Activated naive CD4-positive, alpha-beta T cell treated with anti-CD3 and anti-CD28 coated beads, Interleukin-2, amount 10 ng/mL, durations not matched to agents 7 days and 5 days (primary cell): ENCODE data around the gene EGR4.
A peak's percentile ranks its signal among the peaks of the same experiment; 100 is the strongest.

ENCODE experiments used
- CTCF ChIA-PET: fragments of 350-600 bp; sonication (Branson Sonifier 250); formaldehyde crosslinking; loops from one replicate; lab custom pipeline; 2021; ENCODE audit warnings: antibody characterized with exemption; lab: Charles Lee
- DNase-seq: peaks from one replicate; pipeline ENCODE4 v3.0.0-alpha.2; 2020
- H3K27ac Mint-ChIP-seq: one replicate; pipeline ENCODE4 v1.8.0; 2021; ENCODE audit warnings: mild to moderate bottlenecking, moderate library complexity, mixed read lengths
- H3K27me3 Mint-ChIP-seq: one replicate; pipeline ENCODE4 v1.8.0; 2021; ENCODE audit warnings: mild to moderate bottlenecking, mixed read lengths
- H3K36me3 Mint-ChIP-seq: one replicate; pipeline ENCODE4 v1.8.0; 2021; ENCODE audit warnings: mixed read lengths
- H3K4me1 Mint-ChIP-seq: one replicate; pipeline ENCODE4 v1.8.0; 2021; ENCODE audit warnings: mixed read lengths
- H3K4me3 Mint-ChIP-seq: one replicate; pipeline ENCODE4 v1.8.0; 2021; ENCODE audit warnings: mild to moderate bottlenecking, moderate library complexity, mixed read lengths
- H3K9me3 Mint-ChIP-seq: one replicate; pipeline ENCODE4 v1.8.0; 2021; ENCODE audit warnings: mixed read lengths

The EGR4 gene

GRCh38 chr2:73283545-73284295, 9.6 kb downstream of the EGR4 start:
- CTCF ChIA-PET, result no interaction called here
- peak; percentile 46 for DNase-seq
- H3K9me3 Mint-ChIP-seq, result no peaks in the 10 kb centered on the region

GRCh38 chr2:73282924-73283544, 10.3 kb downstream of the EGR4 start:
- H3K4me3 Mint-ChIP-seq, result peak overlapping the region; percentile 85
- no peaks in the 10 kb centered on the region for H3K9me3 Mint-ChIP-seq
- DNase-seq, result no peak
- peaks cover 24% of the 10 kb centered on the region for H3K4me1 Mint-ChIP-seq
- peak overlapping the region; percentile 50 for H3K27ac Mint-ChIP-seq
- CTCF ChIA-PET, result no interaction called here
- peaks cover 14% of the 10 kb centered on the region for H3K27me3 Mint-ChIP-seq
- H3K36me3 Mint-ChIP-seq, result peaks cover 8% of the 10 kb centered on the region

More at GRCh38 chr2:73283545-73284295, 9.6 kb downstream of the EGR4 start:
- Mint-ChIP-seq H3K27ac (no peak overlapping the region), H3K4me1 (peaks cover 24% of the 10 kb centered on the region), H3K36me3 (peaks cover 6% of the 10 kb centered on the region), H3K4me3 (peak overlapping the region; percentile 85), H3K27me3 (peaks cover 14% of the 10 kb centered on the region)

- CTCF ChIA-PET, result interaction anchor here (1.1 to 2.4 kb wide), 2 partner anchors 9 kb away, joined by 3 to 13 read pairs; no protein-coding TSS in a partner anchor
- Mint-ChIP-seq H3K9me3 (no peaks in the 10 kb centered on the region), H3K4me3 (no peak overlapping the region), H3K27ac (no peak overlapping the region), H3K36me3 (peaks cover 8% of the 10 kb centered on the region), H3K27me3 (peaks cover 8% of the 10 kb centered on the region), H3K4me1 (peaks cover 24% of the 10 kb centered on the region)
- no peak for DNase-seq
Measured at GRCh38 chr2:73281244-73281643, 12.1 kb downstream of the EGR4 start.

- Mint-ChIP-seq H3K36me3 (peaks cover 10% of the 10 kb centered on the region), H3K27ac (no peak overlapping the region), H3K4me3 (no peak overlapping the region)
Measured at GRCh38 chr2:73279852-73280251, 13.5 kb downstream of the EGR4 start.

GRCh38 chr2:73272270-73272669, 21.1 kb downstream of the EGR4 start:
- Mint-ChIP-seq H3K4me1 (peaks cover 19% of the 10 kb centered on the region), H3K36me3 (peaks cover 1% of the 10 kb centered on the region), H3K27me3 (no peaks in the 10 kb centered on the region), H3K4me3 (no peak overlapping the region), H3K9me3 (no peaks in the 10 kb centered on the region), H3K27ac (no peak overlapping the region)
- CTCF ChIA-PET, result interaction anchor here (1.2 to 3.6 kb wide), 2 partner anchors 9 to 17 kb away, joined by 3 to 16 read pairs; no protein-coding TSS in a partner anchor
- DNase-seq, result no peak

More at GRCh38 chr2:73279852-73280251, 13.5 kb downstream of the EGR4 start:
- DNase-seq, result no peak
- Mint-ChIP-seq H3K4me1 (peaks cover 12% of the 10 kb centered on the region), H3K27me3 (peaks cover 2% of the 10 kb centered on the region), H3K9me3 (no peaks in the 10 kb centered on the region)
- CTCF ChIA-PET, result interaction anchor here (2.4 kb wide), 1 partner anchor 11 kb away, joined by 13 read pairs; no protein-coding TSS in a partner anchor

- DNase-seq, result no peak
- Mint-ChIP-seq H3K4me3 (peak overlapping the region; percentile 50), H3K36me3 (peaks cover 3% of the 10 kb centered on the region), H3K4me1 (peaks cover 22% of the 10 kb centered on the region), H3K9me3 (no peaks in the 10 kb centered on the region), H3K27me3 (no peaks in the 10 kb centered on the region), H3K27ac (peak overlapping the region; percentile 81)
- CTCF ChIA-PET, result interaction anchor here (3.6 kb wide), 1 partner anchor 20 kb away, joined by 16 read pairs; no protein-coding TSS in a partner anchor
Measured at GRCh38 chr2:73269686-73270465, 23.5 kb downstream of the EGR4 start.

- peaks cover 22% of the 10 kb centered on the region for H3K4me1 Mint-ChIP-seq
- H3K4me3 Mint-ChIP-seq, result peak overlapping the region; percentile 5
- DNase-seq, result peak; percentile 86
- H3K27ac Mint-ChIP-seq, result no peak overlapping the region
- no peaks in the 10 kb centered on the region for H3K27me3 Mint-ChIP-seq
- CTCF ChIA-PET, result interaction anchor here (0.7 to 1.4 kb wide), 2 partner anchors 12 to 24 kb away, joined by 3 to 5 read pairs; partner anchors contain the start of gene EGR4
- H3K36me3 Mint-ChIP-seq, result peaks cover 3% of the 10 kb centered on the region
- H3K9me3 Mint-ChIP-seq, result no peaks in the 10 kb centered on the region
Measured at GRCh38 chr2:73268830-73269685, 24.3 kb downstream of the EGR4 start.

GRCh38 chr2:73268366-73268829, 24.9 kb downstream of the EGR4 start:
- H3K27ac Mint-ChIP-seq, result peak overlapping the region; percentile 62
- peak overlapping the region; percentile 5 for H3K4me3 Mint-ChIP-seq
- H3K27me3 Mint-ChIP-seq, result no peaks in the 10 kb centered on the region
- no peaks in the 10 kb centered on the region for H3K9me3 Mint-ChIP-seq
- no peak for DNase-seq
- H3K4me1 Mint-ChIP-seq, result peaks cover 22% of the 10 kb centered on the region
- peaks cover 3% of the 10 kb centered on the region for H3K36me3 Mint-ChIP-seq
- CTCF ChIA-PET, result interaction anchor here (0.7 to 1.4 kb wide), 2 partner anchors 11 to 24 kb away, joined by 3 to 5 read pairs; partner anchors contain the start of gene EGR4

- Mint-ChIP-seq H3K36me3 (peaks cover 3% of the 10 kb centered on the region), H3K27ac (no peak overlapping the region), H3K4me1 (peaks cover 22% of the 10 kb centered on the region), H3K9me3 (no peaks in the 10 kb centered on the region), H3K4me3 (no peak overlapping the region), H3K27me3 (no peaks in the 10 kb centered on the region)
- CTCF ChIA-PET, result no interaction called here
- no peak for DNase-seq
Measured at GRCh38 chr2:73267008-73267407, 26.3 kb downstream of the EGR4 start.

GRCh38 chr2:73266061-73266901, 27.1 kb downstream of the EGR4 start:
- peaks cover 22% of the 10 kb centered on the region for H3K4me1 Mint-ChIP-seq
- no peak for DNase-seq
- no peak overlapping the region for H3K27ac Mint-ChIP-seq
- H3K4me3 Mint-ChIP-seq, result no peak overlapping the region
- H3K27me3 Mint-ChIP-seq, result no peaks in the 10 kb centered on the region
- H3K9me3 Mint-ChIP-seq, result no peaks in the 10 kb centered on the region
- peaks cover 3% of the 10 kb centered on the region for H3K36me3 Mint-ChIP-seq
- CTCF ChIA-PET, result no interaction called here

- H3K36me3 Mint-ChIP-seq, result peaks cover 3% of the 10 kb centered on the region
- peaks cover 17% of the 10 kb centered on the region for H3K4me1 Mint-ChIP-seq
- no peaks in the 10 kb centered on the region for H3K27me3 Mint-ChIP-seq
- CTCF ChIA-PET, result no interaction called here
- DNase-seq, result no peak
- H3K4me3 Mint-ChIP-seq, result no peak overlapping the region
- no peak overlapping the region for H3K27ac Mint-ChIP-seq
- H3K9me3 Mint-ChIP-seq, result no peaks in the 10 kb centered on the region
Measured at GRCh38 chr2:73265298-73266060, 27.9 kb downstream of the EGR4 start.

- CTCF ChIA-PET, result no interaction called here
Measured at GRCh38 chr2:73264783-73265182, 28.6 kb downstream of the EGR4 start.

More at GRCh38 chr2:73264783-73265182, 28.6 kb downstream of the EGR4 start:
- Mint-ChIP-seq H3K4me3 (no peak overlapping the region), H3K27ac (no peak overlapping the region), H3K9me3 (no peaks in the 10 kb centered on the region), H3K36me3 (peaks cover 3% of the 10 kb centered on the region), H3K27me3 (no peaks in the 10 kb centered on the region), H3K4me1 (peaks cover 14% of the 10 kb centered on the region)
- DNase-seq, result no peak
